ELR (cell line): Measurements from ENCODE around the gene SLC1A4.

ENCODE experiments used
- DNase-seq: peaks from one replicate; pipeline ENCODE4 v3.0.0-alpha.2; 2015; ENCODE audit warnings: low read depth

The SLC1A4 gene

DNA sequence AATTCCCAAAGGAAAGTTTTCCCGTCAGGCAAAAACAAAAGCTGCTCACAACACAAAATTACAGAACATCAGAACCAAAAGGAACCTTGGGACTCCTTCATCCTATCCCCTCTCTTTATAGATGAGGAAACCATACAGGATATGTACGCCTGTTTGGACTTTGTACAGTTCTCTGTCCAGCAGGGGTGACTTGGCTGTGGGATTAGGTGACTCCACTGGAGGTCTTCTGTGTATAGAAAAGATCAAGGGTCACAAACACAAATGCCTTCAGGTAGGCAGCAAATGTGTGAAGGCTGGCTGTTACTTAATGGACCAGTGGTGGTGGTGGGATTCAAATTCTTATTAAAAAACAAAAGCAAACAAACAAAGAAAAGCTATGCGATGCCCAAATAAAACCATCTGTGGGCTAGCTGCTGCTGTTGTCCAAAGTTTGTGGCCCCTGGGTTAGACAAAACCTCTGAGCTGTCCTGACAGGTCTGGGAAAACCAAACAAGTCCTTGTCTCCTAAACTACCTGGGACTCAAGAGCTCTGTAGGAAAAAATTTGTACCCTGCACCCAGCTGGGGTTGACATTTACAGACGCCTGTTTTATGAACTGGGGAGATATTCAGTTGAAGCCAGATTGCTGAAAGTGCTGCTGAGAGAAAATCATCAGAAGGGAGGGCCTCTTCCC, 65.7 kb downstream of the SLC1A4 start:
- no peak for DNase-seq

DNA sequence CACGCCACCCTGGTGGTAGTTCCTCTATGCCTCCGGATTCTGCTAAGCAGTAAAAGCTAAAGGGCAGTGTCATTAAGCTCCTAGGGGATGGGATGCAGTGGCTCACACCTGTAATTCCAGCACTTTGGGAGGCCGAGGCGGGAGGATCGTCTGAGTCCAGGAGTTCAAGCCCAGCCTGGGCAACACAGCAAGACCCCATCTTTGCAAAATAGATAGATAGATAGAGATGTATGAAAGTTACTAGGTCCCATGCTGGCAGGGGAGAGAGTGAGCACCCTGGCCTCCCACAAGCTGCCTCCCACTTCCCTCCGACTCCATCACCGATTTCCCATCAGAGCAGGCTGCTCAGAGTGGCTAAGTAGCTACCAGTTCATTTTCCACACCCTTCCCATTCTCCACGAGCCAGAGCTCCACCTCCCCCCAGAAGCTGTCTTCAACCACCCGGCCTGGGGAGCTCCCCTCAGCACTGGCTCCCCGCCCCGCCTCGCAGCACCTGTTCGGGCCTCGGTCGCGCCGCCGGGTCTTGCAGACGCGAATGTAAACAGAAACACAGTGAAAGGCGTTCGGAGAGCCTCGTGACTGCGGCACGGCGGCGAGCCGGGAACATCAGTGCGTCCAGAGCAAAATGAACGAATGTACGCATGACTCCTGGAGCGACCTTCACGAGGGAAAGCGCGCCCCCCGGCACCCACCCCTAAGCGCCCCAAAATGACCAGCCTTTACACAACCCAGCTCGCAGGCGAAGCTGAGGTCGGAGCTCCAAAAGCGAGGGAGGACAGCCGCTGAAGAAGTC, 66.4 kb downstream of the SLC1A4 start:
- no peak for DNase-seq

DNA sequence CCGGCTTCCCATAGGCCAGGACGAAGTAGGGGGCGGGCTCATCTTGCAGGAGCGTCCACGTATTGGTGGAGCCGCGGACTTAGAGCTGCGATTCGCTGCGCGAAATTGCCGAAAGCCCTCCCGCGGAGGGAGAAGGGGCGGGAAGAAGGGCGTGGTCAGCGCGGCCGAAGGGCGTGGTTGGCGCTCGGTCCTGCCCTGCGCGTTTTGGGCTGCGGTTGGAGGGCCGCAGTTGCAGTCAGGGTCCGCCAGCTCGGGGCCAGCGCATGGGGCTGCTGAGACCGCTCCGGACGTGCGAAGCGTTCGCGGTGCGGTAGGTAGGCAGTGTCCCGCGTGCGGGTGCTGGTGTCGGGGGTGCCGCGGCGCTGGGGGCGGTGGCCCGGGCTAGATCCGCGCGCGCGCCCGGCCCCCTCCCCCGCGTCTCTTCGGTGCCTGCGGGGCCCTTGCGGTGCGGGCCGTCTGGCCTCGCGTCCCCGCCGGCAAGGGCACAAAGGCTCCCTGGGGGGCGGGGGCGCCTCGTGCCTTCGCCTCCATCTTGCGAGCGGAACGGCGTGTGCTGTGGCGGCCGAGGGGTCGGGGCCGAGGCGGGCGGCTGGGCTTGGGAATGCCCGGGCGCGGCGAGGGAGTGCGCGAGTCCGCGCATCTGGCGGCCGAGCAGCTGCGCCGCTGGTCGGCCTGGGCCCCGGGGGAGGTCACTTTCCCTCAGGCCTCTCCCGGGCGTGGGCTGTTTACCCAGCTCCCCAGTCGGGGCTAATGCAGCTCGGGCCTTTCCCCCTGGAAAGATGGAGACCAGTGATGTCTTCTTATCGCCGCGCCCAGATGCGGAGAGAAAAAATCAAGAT, 67.2 kb downstream of the SLC1A4 start, which contains the start of gene CEP68:
TSS of gene CEP68 (plus strand) at position 202 of the 839 bp plus-strand sequence. CDS start 13,029 bp downstream, outside the sequence.
- DNase-seq = peak; percentile 98

GRCh38 chr2:65057054-65057375, 67.8 kb downstream of the SLC1A4 start:
- no peak for DNase-seq

DNA sequence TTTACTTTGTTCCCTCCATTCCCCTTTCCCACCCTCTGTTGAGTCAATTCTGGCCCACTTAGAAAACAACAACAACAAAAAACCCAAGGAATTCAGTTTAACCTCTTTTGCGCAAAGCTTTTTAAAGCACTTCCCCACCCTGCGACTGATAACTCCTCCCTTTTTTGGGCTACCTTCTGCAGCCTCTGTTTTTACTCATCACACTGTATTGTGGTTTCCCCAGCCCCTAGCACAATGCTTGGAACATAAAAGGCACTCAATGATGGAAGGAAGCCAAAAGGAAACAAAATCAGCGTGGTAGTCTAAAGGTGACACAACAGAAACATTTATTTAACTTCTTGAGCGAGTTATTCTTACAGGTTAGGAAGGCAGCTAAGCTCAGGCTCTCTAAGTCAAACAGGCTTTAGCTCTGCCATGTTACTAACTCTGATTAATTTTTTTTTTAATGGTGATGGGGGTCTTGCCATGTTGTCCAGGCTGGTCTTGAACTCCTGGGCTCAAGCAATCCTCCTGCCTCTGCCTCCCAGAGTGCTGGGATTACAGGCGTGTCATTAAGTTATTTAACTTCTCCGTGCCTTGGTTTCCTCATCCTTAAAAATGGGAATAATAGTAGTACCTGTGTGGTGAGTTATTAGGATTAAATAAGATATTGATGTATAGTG, 68.3 kb downstream of the SLC1A4 start:
- peak; percentile 50 for DNase-seq

DNA sequence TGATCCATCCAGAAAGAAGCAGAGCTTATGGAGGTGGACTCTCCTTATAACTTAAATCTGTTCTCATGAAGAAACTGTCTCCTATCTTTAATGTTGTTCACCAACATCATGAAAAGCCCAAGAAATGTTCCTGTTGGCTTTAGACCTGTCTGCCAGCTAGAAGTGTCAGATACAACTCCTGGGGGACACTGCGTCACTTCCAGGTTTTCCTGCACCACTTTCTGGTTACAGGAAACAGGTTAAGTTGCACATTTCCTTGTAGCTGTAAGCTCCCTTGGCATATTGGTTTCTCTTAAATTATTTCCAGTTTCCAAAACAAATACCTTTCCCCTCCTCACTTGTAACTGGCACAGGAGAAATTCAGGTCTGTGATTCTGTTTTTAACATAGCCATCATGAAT, 69.9 kb downstream of the SLC1A4 start:
- DNase-seq = no peak

GRCh38 chr2:65061146-65061909, 72.1 kb downstream of the SLC1A4 start:
- DNase-seq = no peak

DNA sequence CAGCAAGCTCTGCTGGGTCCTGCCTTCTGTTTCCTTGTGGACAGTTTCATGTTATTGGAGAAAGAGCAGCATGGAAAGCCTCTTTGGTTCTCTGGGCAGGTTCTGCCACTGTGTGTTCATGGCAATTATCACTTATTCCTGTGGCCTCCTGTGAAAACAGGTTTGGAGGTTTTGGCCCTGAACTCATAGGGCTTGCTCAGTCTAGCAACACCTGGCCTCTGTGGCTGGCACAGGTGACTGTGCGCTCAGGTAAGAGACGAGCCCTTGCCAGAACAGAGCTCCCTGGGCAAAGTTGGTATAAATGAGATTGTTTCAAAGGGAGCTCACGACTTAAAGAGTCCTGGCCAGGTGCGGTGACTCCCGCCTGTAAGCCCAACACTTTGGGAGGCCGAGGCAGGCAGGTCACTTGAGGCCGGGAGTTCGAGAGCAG, 72.7 kb downstream of the SLC1A4 start:
- no peak for DNase-seq

GRCh38 chr2:65062843-65063825, 73.9 kb downstream of the SLC1A4 start:
- no peak for DNase-seq

GRCh38 chr2:65064728-65065552, 75.7 kb downstream of the SLC1A4 start:
- peak; percentile 86 for DNase-seq

DNA sequence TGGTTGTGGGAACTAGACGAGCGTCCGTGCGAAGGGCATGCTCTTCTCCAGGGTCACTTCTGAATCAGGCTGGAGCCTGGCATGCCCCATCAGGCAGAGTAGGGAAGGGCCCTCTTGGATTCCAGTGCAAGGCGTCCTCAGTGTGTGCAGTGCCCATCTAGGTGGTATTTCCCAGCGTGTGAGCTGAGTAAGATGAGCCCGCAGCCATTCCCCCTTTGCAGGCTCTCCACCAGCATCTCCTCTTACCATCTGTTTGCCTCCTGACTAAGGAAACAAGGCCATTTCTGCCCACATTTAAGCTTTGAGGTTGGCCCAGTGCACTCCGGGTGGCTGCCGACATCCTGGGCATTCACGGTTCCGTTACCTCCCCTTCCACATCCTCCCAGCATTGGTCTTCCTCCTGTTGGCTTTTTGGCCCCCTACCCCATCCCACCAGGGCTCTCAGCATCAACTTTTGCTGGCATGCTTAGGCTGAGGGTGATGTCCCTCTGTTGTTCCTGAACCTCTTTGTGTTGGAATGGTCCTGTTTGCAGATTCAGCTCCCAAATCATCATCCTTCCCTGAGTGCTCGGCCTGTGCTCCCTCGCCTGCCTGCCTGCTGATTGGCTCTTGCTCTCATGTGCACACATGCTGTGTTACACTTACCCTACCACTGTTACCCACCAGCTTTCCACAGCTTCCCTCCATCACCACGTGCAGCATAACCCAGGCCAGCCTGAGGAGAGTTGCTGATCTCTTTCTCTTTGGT, 78.8 kb downstream of the SLC1A4 start:
- no peak for DNase-seq

GRCh38 chr2:65069439-65069824, 80.2 kb downstream of the SLC1A4 start:
- DNase-seq = no peak

- peak; percentile 80 for DNase-seq
Observed at GRCh38 chr2:65070172-65070830, 81.1 kb downstream of the SLC1A4 start.

DNA sequence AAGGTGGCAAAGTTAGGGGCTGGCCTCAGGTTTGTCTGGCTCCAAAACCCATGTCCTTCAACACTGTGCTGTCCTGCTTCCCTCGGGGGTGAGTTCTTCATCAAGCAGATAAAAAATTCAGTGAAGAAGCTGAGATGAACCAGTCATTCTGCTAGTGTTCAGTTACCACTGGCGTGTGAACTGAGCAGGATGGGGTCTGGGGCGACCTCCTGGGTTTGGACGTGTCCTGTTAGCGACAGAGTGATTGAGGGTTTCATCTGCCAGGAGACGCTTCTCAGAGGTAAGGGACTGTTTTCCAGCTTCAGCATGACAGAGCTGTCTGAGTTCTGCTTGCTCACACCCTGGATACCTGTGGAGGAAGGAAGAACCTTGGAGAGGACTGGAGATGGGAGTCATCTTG, 81.7 kb downstream of the SLC1A4 start:
- DNase-seq = no peak

DNA sequence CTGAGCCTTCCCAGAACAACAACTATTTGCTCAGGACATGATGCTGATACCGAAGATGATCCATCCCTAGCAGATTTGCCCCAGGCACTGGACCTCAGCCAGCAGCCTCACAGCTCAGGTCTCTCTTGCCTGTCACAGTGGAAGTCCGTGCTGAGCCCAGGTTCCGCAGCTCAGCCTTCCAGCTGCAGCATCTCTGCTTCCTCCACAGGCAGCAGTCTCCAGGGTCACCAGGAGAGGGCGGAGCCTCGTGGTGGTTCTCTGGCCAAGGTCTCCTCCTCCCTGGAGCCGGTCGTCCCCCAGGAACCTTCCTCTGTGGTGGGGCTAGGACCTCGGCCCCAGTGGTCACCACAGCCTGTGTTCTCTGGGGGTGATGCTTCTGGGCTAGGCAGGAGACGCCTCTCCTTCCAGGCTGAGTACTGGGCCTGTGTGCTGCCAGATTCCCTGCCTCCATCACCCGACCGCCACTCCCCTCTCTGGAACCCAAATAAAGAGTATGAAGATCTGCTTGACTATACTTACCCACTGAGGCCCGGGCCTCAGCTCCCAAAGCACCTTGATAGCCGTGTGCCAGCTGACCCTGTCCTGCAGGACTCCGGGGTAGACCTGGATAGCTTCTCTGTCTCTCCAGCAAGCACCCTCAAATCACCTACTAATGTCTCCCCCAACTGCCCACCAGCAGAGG, 82.4 kb downstream of the SLC1A4 start:
- peak; percentile 62 for DNase-seq

- no peak for DNase-seq
Observed at GRCh38 chr2:65072181-65072970, 83.2 kb downstream of the SLC1A4 start.
